HEK293 (cell line): ENCODE measurements around the gene CACNA1D.

Experiments
- CTCF ChIA-PET: fragments of 350-600 bp; formaldehyde crosslinking; extraction: SDS; loops from one replicate; lab custom pipeline; 2021; ENCODE audit warnings: antibody characterized with exemption; lab: Yijun Ruan, JAX
- POLR2A ChIA-PET: fragments of 300-600 bp; formaldehyde crosslinking; extraction: SDS; loops from one replicate; lab custom pipeline; 2020; ENCODE audit warnings: antibody characterized with exemption, inconsistent platforms; lab: Yijun Ruan, JAX
- H3K27ac ChIP-seq: fragments of 200-500 bp; sonication (Bioruptor generic); 2 replicates; pipeline ENCODE4 v1.5.1; 2014; ENCODE audit warnings: low read depth, low read length, control low read depth, inconsistent platforms; ENCODE audit errors: extremely low read depth
- H3K36me3 ChIP-seq, 2 experiments: fragments of 200-500 bp in 1 of 2; sonication (Bioruptor generic) in 1 of 2; 1 replicate in 1 of 2; 2 replicates in 1 of 2; pipeline ENCODE4 v1.5.1; 2014 to 2017; ENCODE audit warnings: inconsistent platforms in 2 of 2, low read length in 2 of 2; ENCODE audit not compliant: control insufficient read depth in 2 of 2, insufficient read depth in 1 of 2
- H3K4me1 ChIP-seq: fragments of 200-500 bp; sonication (Bioruptor generic); 2 replicates; pipeline ENCODE4 v1.5.1; 2014; ENCODE audit warnings: mild to moderate bottlenecking, low read length, inconsistent platforms; ENCODE audit not compliant: control insufficient read depth, insufficient read depth
- H3K4me3 ChIP-seq: 2 replicates; pipeline ENCODE4 v1.5.1; 2011; ENCODE audit warnings: low read depth, mild to moderate bottlenecking, control low read depth, low read length, moderate library complexity
- H3K9me3 ChIP-seq: fragments of 200-500 bp; sonication (Bioruptor generic); 2 replicates; pipeline ENCODE4 v1.5.1; 2014; ENCODE audit warnings: low read depth, low read length, inconsistent platforms; ENCODE audit not compliant: control insufficient read depth, insufficient read depth
- REST ChIP-seq: fragments of 450-650 bp; formaldehyde crosslinking; IDR thresholded peaks from 2 replicates; pipeline ENCODE4 v1.5.1; 2016; ENCODE audit warnings: missing biosample characterization, missing genetic modification characterization
- SP3 ChIP-seq: fragments of 450-650 bp; formaldehyde crosslinking; IDR thresholded peaks from 2 replicates; pipeline ENCODE4 v1.5.1; 2016; ENCODE audit warnings: missing biosample characterization, missing genetic modification characterization
- YY2 ChIP-seq: fragments of 450-650 bp; formaldehyde crosslinking; IDR thresholded peaks from 2 replicates; pipeline ENCODE4 v1.5.1; 2016; ENCODE audit warnings: missing biosample characterization, missing genetic modification characterization
- ZBTB21 ChIP-seq: fragments of 450-650 bp; formaldehyde crosslinking; IDR thresholded peaks from 2 replicates; pipeline ENCODE4 v1.5.1; 2017; ENCODE audit warnings: missing biosample characterization, missing genetic modification characterization
- ZNF132 ChIP-seq: fragments of 450-650 bp; formaldehyde crosslinking; IDR thresholded peaks from 2 replicates; pipeline ENCODE4 v1.5.1; 2017; ENCODE audit warnings: missing biosample characterization, missing genetic modification characterization, borderline replicate concordance
- ZNF138 ChIP-seq: fragments of 450-650 bp; formaldehyde crosslinking; IDR thresholded peaks from 2 replicates; pipeline ENCODE4 v1.5.1; 2016; ENCODE audit warnings: missing biosample characterization, missing genetic modification characterization, borderline replicate concordance
- ZNF157 ChIP-seq: fragments of 450-650 bp; formaldehyde crosslinking; IDR thresholded peaks from 2 replicates; pipeline ENCODE4 v1.5.1; 2016; ENCODE audit warnings: missing biosample characterization, missing genetic modification characterization
- ZNF324 ChIP-seq: fragments of 450-650 bp; formaldehyde crosslinking; IDR thresholded peaks from 2 replicates; pipeline ENCODE4 v1.5.1; 2016; ENCODE audit warnings: missing biosample characterization, missing genetic modification characterization
- ZNF350 ChIP-seq: fragments of 450-650 bp; formaldehyde crosslinking; IDR thresholded peaks from 2 replicates; pipeline ENCODE4 v1.5.0; 2017; ENCODE audit warnings: missing biosample characterization, mild to moderate bottlenecking, missing genetic modification characterization
- ZNF404 ChIP-seq: fragments of 450-650 bp; formaldehyde crosslinking; IDR thresholded peaks from 2 replicates; pipeline ENCODE4 v1.5.1; 2017; ENCODE audit warnings: missing biosample characterization, missing genetic modification characterization
- ZNF654 ChIP-seq: fragments of 450-650 bp; formaldehyde crosslinking; IDR thresholded peaks from 2 replicates; pipeline ENCODE4 v1.5.1; 2016; ENCODE audit warnings: low read depth, missing biosample characterization, missing genetic modification characterization
- ZNF792 ChIP-seq: fragments of 450-650 bp; formaldehyde crosslinking; IDR thresholded peaks from 2 replicates; pipeline ENCODE4 v1.5.1; 2016; ENCODE audit warnings: missing biosample characterization, missing genetic modification characterization
- TF ChIP-seq, protein P1 (sequence below): fragments of 450-650 bp; formaldehyde crosslinking; IDR thresholded peaks from 2 replicates; pipeline ENCODE4 v1.5.1; 2016; ENCODE audit warnings: missing biosample characterization, missing genetic modification characterization
- TF ChIP-seq, protein P2 (sequence below): fragments of 450-650 bp; formaldehyde crosslinking; IDR thresholded peaks from 2 replicates; pipeline ENCODE4 v1.5.1; 2016; ENCODE audit warnings: missing biosample characterization, missing genetic modification characterization
- TF ChIP-seq, protein P3 (sequence below): fragments of 450-650 bp; formaldehyde crosslinking; IDR thresholded peaks from 2 replicates; pipeline ENCODE4 v1.5.1; 2017; ENCODE audit warnings: missing biosample characterization, missing genetic modification characterization

The CACNA1D gene

GRCh38 chr3:53849916-53850315, 355.5 kb downstream of the CACNA1D start (continued):
- TF ChIP-seq REST (tag by site-specific recombination) = no peak
- TF ChIP-seq, all 188 proteins: peak for 0

- POLR2A ChIA-PET = no interaction called here
- CTCF ChIA-PET = no interaction called here
- Histone ChIP-seq H3K27ac (no peak overlapping the region), H3K9me3 (no peaks in the 10 kb centered on the region), H3K4me1 (no peaks in the 10 kb centered on the region), H3K4me3 (no peak overlapping the region), H3K36me3 (peaks cover 0 to 41% of the 10 kb centered on the region in 2 experiments; a peak in 2 of 3 replicates)
- TF ChIP-seq ZBTB21 (tag by site-specific recombination) (0 out of 2 replicates have a peak, but pooled peaks have one; percentile 15), ZNF404 (tag by site-specific recombination) (no peak)
Observed at GRCh38 chr3:53850895-53851294, 356.5 kb downstream of the CACNA1D start.

DNA sequence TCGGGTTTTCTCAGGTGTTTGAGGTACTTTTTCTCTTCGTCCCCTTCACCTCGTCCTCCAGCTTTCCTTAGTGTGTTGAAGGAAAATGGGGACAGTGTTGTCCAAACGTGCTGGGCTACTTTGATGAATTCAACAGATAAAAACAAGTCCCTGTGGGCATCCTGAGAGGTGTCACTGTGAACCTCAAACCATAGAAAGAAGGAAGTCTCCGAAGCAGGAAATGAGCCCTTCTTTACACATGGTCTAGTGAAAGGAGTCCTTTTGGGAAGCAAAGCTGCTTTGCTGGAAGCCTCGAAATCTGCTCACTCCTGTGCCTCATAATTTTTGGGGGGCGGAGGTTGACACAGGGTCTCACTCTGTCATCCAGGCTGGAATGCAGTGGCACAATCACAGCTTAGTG, 362.6 kb downstream of the CACNA1D start:
- ChIA-PET CTCF (no interaction called here), POLR2A (interaction anchor here (0.8 kb wide), 1 partner anchor 35 kb away, joined by 3 read pairs; the partner anchor contains the start of gene SELENOK)
- no peaks in the 10 kb centered on the region for H3K9me3 ChIP-seq
- no peak overlapping the region for H3K4me3 ChIP-seq
- H3K27ac ChIP-seq = no peak overlapping the region
- TF ChIP-seq, protein P1, sequence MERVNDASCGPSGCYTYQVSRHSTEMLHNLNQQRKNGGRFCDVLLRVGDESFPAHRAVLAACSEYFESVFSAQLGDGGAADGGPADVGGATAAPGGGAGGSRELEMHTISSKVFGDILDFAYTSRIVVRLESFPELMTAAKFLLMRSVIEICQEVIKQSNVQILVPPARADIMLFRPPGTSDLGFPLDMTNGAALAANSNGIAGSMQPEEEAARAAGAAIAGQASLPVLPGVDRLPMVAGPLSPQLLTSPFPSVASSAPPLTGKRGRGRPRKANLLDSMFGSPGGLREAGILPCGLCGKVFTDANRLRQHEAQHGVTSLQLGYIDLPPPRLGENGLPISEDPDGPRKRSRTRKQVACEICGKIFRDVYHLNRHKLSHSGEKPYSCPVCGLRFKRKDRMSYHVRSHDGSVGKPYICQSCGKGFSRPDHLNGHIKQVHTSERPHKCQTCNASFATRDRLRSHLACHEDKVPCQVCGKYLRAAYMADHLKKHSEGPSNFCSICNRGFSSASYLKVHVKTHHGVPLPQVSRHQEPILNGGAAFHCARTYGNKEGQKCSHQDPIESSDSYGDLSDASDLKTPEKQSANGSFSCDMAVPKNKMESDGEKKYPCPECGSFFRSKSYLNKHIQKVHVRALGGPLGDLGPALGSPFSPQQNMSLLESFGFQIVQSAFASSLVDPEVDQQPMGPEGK (tag by site-specific recombination) = no peak
- no peak for TF ChIP-seq ZNF138 (tag by site-specific recombination)
- TF ChIP-seq, protein P2, sequence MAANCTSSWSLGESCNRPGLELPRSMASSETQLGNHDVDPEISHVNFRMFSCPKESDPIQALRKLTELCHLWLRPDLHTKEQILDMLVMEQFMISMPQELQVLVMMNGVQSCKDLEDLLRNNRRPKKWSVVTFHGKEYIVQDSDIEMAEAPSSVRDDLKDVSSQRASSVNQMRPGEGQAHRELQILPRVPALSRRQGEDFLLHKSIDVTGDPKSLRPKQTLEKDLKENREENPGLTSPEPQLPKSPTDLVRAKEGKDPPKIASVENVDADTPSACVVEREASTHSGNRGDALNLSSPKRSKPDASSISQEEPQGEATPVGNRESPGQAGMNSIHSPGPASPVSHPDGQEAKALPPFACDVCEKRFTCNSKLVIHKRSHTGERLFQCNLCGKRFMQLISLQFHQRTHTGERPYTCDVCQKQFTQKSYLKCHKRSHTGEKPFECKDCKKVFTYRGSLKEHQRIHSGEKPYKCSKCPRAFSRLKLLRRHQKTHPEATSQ = no peak
- no peak for TF ChIP-seq ZNF350
- no peak for TF ChIP-seq ZNF324 (tag by site-specific recombination)
- TF ChIP-seq ZNF132 (tag by site-specific recombination) = no peak
- TF ChIP-seq, protein P3, sequence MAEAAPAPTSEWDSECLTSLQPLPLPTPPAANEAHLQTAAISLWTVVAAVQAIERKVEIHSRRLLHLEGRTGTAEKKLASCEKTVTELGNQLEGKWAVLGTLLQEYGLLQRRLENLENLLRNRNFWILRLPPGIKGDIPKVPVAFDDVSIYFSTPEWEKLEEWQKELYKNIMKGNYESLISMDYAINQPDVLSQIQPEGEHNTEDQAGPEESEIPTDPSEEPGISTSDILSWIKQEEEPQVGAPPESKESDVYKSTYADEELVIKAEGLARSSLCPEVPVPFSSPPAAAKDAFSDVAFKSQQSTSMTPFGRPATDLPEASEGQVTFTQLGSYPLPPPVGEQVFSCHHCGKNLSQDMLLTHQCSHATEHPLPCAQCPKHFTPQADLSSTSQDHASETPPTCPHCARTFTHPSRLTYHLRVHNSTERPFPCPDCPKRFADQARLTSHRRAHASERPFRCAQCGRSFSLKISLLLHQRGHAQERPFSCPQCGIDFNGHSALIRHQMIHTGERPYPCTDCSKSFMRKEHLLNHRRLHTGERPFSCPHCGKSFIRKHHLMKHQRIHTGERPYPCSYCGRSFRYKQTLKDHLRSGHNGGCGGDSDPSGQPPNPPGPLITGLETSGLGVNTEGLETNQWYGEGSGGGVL = no peak
- no peak for TF ChIP-seq SP3 (tag by site-specific recombination)
- no peak for TF ChIP-seq ZNF157 (tag by site-specific recombination)
- TF ChIP-seq YY2 = no peak
- no peak for TF ChIP-seq ZNF654 (tag by site-specific recombination)
- no peak for TF ChIP-seq ZNF792 (tag by site-specific recombination)
- no peak for TF ChIP-seq REST (tag by site-specific recombination)
- H3K36me3 ChIP-seq = peaks cover 0 to 90% of the 10 kb centered on the region in 2 experiments
- no peaks in the 10 kb centered on the region for H3K4me1 ChIP-seq
